HG02798 (cell line): ENCODE measurements around the gene KIAA1217.

Experiments
- ATAC-seq: cut with Tn5 transposase; IDR thresholded peaks from one replicate; pipeline ENCODE4 v1.9.1; 2021; ENCODE audit warnings: mild to moderate bottlenecking; ENCODE audit not compliant: unreplicated experiment, poor library complexity

The KIAA1217 gene

DNA sequence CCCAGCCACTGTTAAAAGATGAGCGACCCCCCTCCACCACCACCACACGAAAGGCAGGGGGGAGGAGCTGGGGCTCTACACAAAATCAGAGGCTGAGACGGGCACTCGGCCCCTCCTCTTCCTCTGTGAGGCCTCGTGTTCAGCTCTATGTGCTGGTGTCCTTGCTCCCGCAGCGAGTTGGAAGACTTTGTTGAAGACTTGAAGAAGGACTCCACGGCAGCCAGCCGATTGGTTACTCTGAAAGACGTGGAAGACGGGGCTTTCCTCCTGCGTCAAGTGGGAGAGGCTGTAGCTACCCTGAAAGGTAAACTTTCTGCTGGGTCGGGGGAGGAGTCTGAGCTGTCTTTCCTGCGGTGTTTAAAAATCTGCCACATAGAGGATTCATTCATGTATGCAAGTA, 311.0 kb downstream of the KIAA1217 start:
- ATAC-seq: no peak

DNA sequence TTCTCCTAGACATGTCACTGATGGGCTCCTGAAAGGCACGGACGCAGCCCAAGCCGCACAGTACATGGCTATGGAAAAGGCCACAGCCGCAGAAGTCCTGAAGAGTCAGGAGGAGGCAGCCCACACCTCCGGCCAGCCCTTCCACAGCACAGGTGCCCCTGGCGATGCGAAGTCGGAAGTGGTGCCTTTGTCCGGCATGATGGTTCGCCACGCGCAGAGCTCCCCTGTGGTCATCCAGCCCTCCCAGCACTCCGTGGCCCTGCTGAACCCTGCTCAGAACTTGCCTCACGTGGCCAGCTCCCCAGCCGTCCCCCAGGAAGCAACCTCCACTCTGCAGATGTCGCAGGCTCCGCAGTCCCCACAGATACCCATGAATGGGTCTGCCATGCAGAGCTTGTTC, 315.4 kb downstream of the KIAA1217 start:
- no peak for ATAC-seq

DNA sequence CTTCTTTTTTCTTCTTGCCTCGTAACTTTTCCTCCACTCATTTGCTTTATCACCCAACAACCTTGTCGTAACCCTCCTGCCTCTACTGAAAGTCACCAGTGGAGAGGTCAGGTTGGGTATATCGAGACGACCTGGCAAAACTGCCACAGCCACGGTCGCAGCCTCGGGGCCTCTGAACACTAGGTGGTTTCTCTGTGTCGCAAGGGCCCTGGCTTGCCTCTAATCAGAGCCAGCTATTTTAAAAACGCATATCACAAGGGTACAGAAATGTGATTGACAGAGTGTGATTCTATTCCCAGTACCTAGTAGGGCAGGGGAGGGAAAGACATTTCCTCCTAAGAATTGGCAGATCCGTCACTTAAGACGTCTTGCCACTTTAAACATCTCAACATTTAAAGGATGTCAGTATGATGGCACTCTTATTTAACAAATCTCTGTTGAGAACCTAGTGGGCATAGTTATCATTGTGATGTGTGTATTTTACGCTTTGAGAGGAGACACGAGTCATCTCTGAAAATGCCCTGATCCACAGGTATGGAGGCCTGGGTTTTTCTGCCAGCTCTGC, 317.2 kb downstream of the KIAA1217 start:
- no peak for ATAC-seq

- no peak for ATAC-seq
Measured at GRCh38 chr10:24528946-24529345, 320.0 kb downstream of the KIAA1217 start.

- no peak for ATAC-seq
Measured at GRCh38 chr10:24531439-24531838, 322.5 kb downstream of the KIAA1217 start.

DNA sequence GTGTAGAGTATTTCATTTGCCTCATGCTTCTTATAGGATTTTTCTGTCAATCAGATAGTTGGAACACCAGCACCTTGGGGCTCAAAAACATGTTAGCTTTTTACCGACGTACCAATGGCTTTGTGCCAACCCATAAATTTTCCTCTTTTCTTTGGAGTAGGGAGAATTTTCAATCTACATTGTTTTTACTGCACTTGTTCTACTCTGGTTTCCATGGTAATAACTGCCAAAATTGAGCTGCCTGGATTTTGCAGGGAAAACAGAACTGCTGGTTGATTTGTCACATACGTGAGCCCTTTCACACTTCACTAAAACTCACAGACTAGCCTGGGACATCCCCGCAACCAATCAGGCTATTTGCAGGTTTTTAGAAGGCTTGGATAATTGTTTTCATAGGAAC, 325.0 kb downstream of the KIAA1217 start:
- no peak for ATAC-seq

GRCh38 chr10:24536636-24537035, 327.7 kb downstream of the KIAA1217 start:
- no peak for ATAC-seq

- ATAC-seq: no peak
Measured at GRCh38 chr10:24541239-24541753, 332.4 kb downstream of the KIAA1217 start.

- no peak for ATAC-seq
Measured at GRCh38 chr10:24542314-24543270, 333.7 kb downstream of the KIAA1217 start.

DNA sequence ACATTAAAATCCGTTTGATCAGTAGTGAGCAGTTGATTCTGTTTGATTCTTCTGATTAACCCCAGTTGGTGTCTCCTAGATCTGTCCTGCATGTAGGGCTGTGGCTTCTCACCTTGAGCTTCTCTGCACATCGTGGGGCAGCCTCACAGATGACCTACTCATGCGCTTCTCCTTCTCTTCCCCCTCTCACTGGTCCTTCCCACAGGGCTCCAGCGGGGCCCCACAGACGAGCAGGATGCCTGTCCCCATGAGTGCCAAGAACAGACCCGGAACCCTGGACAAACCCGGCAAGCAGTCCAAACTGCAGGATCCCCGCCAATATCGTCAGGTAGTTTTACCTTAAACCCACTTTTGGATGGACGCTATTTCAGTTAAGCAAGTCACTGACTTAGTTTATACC, 335.8 kb downstream of the KIAA1217 start:
- ATAC-seq: no peak

DNA sequence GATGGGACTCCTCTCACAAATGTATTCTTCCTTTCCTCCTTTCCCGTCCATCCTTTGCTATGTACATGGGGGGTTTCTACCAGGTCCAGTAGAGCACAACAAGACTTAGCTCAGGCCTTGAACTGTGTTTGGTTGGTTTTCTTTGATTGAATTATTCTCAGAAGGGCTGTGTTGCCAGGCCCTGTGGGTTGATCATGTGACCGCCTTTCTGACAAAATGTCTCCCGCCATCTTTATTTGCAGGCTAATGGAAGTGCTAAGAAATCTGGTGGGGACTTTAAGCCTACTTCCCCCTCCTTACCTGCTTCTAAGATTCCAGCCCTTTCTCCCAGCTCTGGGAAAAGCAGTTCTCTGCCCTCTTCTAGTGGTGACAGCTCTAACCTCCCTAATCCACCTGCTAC, 336.6 kb downstream of the KIAA1217 start:
- ATAC-seq: no peak

- ATAC-seq: no peak
Measured at GRCh38 chr10:24550680-24551079, 341.7 kb downstream of the KIAA1217 start.

GRCh38 chr10:24551161-24551560, 342.2 kb downstream of the KIAA1217 start:
- ATAC-seq: no peak

- ATAC-seq: peak; percentile 58
Measured at GRCh38 chr10:24552346-24553016, 343.5 kb downstream of the KIAA1217 start.

- no peak for ATAC-seq
Measured at GRCh38 chr10:24553051-24553612, 344.2 kb downstream of the KIAA1217 start.

DNA sequence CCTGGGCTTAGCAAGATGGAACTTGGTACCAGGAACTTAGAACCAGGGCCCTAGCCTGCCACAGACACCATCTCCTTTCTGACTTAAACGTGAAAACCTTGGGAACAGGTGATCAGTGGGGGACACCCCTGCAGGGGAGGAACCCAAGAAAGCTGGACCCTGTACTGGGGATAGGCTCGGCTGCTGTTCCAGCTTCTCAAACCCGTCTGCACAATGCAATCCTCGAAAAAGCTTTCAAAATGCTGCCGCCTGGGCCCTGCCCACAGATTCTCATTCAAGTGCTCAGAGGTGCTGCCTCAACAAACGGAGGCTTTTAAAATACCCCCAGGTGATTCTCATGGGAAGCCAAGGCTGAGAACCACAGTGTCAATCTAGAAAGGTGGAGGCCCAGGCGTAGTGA, 345.1 kb downstream of the KIAA1217 start:
- ATAC-seq: no peak

- no peak for ATAC-seq
Measured at GRCh38 chr10:24556126-24556749, 347.3 kb downstream of the KIAA1217 start.

DNA sequence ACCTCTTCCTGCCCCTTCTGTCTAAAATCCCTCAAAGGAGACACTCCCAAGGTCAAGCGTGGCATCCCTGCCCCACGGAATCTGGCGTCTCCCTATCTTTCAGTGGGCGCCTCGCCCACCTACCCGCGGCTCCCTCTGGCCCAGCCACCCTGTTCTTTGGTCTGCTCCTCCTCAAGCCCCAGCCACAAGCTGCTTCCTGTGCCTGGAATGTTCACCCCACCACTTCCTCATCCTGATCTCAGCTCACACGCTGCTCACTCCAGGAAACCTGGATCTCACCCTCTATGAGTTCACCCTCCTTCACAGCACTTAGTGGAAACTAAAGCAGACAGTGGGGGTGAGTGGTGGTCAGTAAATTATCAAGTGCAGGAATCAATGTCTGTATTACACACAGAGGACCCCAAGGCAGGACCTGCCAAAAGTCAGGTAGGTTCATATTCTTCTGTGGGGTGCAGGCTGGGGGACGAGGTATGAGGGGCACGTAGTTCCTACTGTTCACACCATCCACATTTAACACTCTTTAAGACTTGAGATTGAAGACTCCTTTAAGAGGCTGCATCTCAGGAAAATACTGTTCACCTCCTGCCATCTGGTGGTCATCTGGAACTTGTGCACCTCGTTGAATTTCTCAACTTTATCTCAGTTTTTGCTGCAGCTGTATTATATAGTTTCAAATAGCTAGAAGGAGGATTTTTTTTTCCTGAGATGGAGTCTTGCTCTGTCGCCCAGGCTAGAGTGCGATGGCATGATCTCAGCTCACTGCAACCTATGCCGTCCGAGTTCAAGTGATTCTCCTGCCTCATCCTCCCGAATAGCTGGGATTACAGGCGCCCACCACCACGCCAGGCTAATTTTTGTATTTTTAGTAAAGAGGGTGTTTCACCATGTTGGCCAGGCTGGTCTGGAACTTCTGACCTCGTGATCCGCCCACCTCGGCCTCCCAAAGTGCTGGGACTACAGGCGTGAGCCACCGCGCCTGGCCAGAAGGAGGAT, 348.1 kb downstream of the KIAA1217 start:
- peak; percentile 61 for ATAC-seq

- no peak for ATAC-seq
Measured at GRCh38 chr10:24561453-24561852, 352.5 kb downstream of the KIAA1217 start.
